ENCODE data around the gene RASGRP2.

GRCh38 chr11:64684357-64684756, 59.6 kb downstream of the RASGRP2 start:
- TF ChIP-seq CTCF (IDR thresholded peaks at IDR 0.05) (no peak), POLR2A (IDR thresholded peaks at IDR 0.05) (no peak), POLR2AphosphoS5 (IDR thresholded peaks at IDR 0.05) (no peak), EP300 (IDR thresholded peaks at IDR 0.05) (no peak)

All from upper lobe of left lung (tissue), 4 donors.